GM19324 (cell line): ENCODE results near the gene SLCO2A1.

Experiments
- ATAC-seq: cut with Tn5 transposase; IDR thresholded peaks from one replicate; pipeline ENCODE4 v1.9.1; 2021; ENCODE audit warnings: mild to moderate bottlenecking, moderate library complexity; ENCODE audit not compliant: unreplicated experiment, low FRiP score

SLCO2A1 gene

DNA sequence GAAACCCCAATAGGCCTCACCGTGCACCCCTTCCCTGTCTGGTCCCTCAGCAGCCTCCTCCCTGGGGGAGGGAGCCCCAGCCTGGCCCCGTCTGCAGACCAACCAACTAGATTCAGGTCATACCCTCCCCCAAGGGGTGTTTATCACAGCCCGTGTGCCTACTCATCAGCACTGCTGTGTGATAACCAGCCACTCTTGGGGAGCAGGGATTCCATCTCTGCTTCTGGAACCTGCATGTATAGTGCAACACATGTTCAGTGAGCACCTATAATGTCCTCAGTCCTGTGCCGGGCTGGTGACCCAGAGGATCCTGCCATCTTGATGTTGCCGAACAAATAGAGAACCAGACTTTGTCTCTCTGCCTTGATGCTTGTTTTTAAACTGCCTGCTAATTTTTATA lies 6.6 kb upstream of the SLCO2A1 start:
- no peak for ATAC-seq

DNA sequence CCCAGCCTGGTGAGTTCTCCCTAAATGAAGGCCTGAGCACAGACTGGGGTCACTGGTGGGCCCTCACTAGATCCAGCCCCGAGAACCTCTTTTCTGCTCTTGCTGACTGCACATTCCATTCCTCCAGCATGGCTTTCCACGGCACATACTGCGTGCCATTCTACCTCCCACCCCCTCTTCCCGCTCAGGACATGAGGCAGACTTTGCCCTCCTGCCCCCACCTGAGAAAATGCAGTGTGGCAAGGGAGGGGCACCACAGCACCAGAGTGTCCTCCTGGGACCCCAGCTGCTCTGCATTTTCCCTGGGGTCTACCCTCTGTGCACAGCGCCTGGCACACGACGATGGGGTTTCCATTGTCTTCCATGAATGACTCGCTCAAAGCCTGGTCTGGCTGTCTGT lies 6.1 kb upstream of the SLCO2A1 start:
- ATAC-seq: no peak

DNA sequence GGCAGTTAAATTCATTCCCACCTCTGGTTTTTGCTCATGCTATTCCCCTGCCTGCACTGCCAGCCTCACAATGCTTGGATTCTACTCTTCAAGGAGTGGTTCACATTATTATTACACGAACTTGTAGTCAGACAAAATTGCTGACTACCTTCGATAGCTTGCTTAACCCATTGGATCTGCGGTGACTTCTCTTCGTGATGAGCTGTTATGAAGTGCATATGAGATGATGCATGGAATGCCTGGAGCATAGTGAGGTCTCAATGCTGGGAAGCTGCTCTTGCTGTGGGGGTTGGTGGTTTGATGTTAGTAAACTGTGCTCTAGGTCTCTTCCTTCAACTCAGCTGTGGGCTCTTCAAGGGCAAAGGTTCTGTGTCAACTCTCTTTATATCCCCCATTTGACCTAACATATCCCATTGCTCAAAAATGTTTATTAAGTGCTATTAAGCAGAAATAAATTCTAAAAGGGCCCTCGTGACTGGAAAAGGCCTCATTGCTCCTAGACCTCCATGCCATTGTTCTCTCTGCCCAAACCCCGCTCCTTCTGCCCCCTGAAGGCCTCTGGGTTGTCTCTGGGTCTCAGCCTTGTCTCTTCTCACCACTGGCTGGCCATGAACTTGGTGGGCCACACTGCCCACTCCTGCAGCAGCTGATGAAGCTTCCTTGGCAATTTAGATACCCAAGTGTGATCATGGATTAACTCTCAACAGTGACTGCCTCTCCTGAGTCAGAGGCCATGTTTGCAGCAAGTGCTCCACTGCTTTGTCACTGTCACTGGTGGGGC lies 4.5 kb upstream of the SLCO2A1 start:
- ATAC-seq: no peak

DNA sequence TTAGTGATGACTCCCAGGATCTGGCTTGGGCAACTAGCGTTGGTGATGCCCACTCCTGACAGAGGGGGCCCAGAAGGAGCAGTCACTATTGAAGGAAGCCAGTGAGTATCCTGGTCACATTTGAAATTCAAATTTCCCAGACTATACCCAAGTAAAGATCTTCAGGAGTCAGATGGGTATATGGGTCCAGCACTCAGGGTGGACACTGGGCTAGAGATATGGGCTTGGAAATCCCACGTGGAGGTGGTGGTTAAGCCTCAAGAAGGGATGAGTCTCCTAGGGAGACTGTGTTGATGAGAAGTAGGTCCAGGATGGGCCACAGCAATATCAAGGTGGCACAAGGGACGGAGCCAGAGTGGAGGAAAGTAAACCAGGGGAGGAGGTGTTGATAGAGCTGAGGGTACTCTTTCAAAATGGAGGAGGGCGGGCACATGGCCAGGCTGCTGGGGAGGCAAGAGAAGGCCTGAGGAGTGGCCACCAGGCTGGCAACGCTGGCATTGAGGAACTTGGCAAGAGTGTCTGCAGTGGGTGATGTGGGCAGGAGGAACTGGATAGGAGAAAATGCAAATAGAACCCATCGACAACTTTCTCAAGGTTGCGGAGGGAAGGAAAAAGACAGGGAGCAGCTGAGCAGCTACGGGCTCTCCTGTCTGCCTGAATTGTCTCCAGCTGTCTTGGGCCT lies 3.7 kb upstream of the SLCO2A1 start:
- ATAC-seq: no peak

DNA sequence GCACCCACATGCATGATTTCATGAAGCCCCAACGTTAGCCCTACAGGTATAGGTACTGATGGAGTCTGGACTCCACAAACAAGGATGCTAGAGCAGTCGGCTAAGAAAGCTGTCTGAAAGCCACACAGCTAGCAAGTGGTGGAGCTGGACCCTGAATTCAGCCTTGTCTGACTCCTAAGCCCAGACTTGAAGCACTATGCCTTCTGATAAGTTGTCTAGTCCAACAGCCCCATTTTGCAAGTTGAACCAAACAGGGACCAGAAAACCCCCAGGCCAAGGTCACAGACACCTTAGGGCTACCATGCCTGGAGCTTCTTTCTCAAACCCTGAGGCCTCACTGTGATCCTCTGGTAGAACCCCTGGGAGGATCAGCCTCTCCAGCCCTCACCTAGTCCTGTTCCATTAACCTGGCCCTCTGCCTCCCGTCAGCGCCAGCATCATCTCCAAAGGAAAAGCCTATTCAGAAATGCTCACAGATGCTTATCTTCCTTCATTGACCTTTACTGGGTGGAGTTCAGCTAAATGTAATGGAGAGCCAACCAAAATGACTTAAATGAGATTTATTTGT lies 1.7 kb upstream of the SLCO2A1 start:
- no peak for ATAC-seq

DNA sequence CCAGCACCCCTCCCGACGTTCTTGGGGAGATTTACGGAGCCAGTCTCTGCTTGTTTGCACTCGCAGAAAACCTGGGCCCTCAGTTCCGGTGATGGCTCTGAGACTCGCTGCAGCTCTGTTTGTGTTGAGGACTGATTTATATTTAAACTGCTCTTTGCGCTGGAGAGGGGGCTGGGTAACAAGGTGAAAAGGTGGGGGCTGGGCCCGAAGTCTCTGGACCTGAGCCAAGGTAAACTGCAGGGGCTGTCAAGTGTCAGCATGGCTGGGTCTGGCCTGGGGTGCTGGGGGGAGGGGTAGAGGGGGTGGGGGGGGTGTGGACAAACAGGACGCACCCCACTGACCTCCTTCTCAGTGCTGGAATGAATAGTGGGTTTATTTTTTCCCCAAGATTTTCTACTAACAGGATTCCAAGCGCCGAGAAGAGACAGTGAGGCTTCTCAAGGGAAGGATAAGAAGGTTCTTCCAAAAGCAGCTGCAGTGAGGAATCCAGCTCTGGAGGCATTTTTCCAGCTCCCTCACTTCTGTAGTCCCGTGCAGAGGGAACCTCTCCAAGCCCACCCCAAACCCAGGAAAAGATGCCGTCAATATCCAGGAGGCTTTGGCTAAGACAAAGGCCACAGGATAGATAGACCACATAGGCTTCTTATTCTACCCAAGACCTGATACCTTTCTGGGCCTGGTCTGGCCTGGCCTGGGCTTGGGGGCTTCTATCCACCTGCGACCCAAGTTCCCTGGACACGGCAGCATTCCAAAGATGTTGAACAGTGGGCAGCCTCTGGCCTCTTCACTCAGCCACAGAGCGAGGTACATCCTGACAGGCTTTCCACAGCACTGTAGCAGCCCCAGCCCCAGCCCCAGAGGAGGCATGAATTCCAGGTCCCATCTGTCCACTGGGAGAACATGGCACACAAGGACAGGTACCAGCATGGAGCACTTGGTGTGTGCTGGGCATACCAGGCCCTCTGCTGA lies 938 bp upstream of the SLCO2A1 start:
- no peak for ATAC-seq

DNA sequence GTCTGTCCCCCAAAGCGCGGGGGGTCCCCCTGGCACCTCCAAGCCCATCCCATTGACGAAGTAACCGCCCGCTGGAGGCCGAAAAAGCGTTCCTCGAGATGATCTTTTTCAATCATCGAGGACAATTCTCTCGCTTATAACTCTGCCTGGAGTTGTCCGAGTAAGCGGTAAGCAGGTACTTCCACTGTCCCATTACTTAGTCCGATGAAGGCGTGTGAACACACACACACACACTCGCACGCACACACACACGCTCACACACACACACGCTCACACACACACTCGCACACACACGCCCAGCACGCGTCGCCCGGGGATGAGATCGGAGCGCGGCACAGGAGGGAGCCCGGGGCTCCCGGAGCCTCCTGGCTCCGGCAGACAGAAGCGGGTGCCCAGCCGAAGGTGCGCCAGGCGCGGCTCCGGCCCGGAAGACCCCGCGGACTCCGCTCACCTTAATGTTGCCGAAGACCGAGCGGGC lies 430 bp downstream of the SLCO2A1 start:
- ATAC-seq: no peak

DNA sequence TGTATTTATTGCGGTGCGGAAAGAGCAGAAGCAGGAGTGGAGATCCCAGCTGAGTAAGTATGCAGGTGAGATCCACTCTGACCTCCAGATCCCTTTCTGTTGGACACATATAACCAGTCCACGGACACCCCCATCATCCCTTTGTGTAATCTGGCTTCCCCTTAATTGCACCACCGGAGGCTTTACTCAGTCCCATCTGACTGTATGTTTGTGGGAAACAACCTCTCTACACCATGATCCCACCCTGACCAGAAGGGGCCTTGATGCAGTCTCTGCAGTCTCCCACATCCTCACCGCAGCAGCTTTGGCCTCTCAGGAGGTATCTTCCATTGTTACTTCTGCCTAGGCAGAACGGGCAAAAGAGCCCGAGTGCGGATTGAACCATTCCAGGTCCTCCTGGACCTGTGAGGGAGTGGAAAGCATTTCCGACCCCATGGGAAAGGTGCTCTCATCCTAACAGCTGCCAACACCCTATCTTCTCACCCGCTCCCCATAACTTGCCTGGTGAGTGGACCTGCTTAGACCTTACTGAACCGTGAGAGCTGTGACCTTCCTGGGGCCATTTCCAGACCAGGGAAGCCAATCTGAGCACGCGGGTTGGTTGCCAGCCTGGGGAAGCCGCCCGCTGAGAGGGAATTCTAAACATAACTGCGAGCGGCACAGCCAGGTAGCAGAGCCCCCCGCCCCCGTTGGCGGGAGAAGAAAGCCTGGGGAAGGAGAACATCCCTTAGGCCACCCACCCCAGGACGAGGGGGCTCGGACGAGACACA lies 1.1 kb downstream of the SLCO2A1 start:
- ATAC-seq: no peak

DNA sequence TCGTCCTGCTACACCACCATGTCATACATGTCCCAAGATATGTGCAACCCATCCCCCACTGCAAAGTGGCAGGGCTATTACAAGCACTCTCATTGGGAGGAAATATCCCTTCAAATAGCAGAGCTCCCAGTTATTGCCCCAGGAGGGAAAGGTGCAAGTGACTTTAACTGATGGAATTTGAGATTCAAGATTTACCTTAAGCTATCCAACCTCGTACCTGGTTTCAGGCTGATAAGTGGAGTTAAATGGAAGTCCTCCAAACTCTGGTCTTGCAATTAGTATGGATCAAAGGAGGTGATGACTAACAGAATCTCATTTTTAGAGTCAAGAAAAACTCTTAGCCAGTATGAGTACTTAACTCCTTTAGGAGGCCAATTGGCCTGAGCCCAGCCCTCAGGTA lies 2.1 kb downstream of the SLCO2A1 start:
- no peak for ATAC-seq

DNA sequence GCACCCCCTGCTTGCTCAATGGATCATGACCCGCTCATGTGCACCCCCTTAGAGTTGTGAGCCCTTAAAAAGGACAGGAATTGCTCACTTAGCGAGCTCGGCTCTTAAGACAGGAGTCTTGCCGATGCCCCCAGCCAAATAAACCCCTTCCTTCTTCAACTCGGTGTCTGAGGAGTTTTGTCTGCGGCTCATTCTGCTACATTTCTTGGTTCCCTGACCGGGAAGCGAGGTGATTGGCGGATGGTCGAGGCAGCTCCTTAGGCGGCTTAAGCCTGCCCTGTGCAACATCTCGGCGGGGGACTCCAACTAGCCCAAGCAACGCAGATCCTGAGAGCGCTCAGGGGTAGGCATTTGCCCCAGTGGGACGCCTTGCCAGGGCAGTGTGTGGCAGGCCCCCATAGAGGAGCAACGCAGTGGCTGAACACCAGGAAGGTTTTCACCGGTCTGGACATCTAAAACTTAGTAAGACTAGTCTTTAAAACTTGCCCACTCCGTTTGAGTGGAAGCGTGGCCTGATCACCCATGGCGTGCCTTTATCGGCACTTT lies 9.5 kb downstream of the SLCO2A1 start:
- ATAC-seq: no peak

DNA sequence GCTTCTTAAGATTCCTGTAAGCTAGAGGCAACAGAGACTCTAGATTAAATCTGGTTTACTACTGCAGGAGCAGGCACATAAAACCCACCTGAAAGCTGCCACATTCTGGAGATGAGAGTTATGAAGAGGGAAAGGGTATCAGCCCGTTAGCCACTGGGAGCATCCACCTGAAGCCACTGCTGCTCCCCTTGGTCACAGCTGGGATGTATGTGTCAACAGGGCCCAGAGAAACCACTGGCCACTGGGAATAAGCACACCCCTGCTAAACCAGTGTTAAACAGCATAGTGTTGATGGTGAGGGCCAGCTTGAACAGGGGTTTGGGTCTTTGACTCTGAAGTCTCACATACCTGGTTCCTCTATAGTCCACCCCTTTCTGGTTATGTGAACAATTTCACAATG lies 10.9 kb downstream of the SLCO2A1 start:
- ATAC-seq: no peak

DNA sequence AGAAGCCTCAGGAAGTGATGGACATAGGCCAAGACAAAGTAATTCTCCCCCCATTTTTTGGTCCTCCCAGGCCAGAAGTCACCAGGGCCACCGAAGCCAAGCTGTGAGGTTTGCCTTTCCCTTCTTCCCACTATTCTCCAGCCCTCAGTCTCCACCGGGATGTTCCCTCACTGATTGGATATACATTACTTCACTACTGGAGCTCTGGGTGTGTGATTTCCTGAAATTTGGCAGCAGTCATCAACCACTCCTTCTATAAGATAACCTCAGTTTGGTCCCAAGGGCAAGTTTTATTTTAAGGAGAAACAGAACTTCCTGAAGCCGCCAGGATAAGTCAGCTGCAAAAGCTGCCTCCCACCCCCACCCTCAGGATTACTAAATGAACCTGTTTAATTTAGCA lies 11.3 kb downstream of the SLCO2A1 start:
- ATAC-seq: no peak

DNA sequence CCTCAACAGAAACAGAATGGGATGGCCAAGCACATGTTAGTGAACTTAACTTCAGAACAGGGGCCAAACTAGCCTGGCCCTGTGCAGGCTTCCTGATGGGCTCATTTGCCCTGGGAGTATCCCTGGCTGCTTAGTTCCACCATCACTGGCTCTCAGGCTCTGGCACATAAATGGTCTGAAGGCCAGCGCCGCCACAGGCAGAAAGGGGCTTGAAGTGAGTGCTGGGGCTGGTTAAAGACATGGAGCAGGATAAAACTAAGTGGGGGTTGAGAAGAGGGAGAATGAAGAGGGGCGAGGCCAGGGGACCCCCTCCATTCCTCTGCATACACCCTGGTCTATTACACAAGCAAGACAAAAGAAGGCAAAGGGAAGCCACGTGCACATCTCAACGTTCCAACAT lies 12.2 kb downstream of the SLCO2A1 start:
- no peak for ATAC-seq

DNA sequence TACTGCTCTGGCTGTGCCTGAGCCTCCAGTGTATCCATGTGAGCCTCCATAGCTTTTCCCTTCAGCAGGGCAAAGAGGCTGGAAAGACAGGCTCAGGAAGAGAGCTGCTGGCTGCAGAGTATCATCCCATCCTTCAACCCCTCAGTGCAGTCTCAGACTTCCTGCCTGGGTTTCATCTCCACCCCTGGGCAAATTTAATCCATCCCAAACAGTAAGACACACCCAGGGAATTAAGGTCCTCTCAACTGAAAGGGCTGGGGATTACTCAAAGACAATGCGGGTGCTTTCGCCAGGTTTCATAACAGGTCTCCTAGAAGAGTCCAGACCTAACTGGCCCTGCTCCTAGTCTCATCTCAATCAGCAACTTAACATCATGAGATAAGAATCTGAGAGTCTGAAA lies 15.5 kb downstream of the SLCO2A1 start:
- ATAC-seq: no peak

DNA sequence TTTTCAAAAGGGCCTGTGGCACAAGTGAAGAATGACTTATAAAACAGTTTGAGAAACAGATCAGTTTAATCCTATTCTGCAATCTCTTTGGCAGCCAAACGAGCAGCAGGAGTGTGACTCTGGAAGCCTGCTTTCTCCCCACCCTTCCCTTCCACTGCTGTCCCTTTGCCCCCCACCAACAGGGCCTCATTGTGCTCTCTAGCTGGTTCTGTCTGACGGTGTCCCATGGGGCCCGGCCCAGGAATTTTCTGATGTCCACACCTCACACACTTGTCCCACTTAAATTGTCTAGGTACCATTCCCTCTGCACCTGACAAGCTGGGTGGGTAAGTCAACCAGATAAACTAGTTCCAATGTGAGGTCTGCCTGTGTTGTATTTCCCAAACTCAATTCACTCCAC lies 16.4 kb downstream of the SLCO2A1 start:
- ATAC-seq: no peak

DNA sequence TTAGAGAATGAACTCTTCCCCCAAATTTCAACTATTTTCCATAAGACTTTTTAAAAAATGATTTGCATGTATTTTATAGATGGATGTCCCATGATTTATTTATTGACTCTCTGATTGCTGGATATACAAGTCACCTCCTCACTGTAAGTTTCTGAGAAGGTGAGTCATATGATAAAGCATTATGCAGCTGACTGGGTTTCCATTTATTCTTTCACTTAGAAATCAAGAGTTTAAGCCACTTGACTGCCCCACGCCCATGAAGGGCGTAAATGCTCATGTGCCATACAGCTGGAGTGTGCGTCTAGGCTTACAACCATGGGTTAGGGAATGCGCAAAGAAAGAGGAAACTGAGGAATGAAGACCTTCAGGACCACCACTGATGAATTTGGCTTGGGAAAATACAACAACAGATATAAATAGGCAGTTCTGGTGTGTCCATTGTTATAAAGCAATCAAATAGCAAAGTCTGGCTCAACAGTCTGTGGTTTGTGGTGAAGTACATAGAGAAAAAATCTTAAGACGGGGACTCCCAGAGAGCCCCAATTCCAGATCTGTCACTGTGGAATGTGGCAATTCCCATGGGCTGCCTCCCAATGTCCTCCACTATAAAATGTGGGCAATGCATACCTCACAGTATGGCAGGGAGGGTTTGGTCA lies 20.3 kb downstream of the SLCO2A1 start:
- ATAC-seq: no peak

DNA sequence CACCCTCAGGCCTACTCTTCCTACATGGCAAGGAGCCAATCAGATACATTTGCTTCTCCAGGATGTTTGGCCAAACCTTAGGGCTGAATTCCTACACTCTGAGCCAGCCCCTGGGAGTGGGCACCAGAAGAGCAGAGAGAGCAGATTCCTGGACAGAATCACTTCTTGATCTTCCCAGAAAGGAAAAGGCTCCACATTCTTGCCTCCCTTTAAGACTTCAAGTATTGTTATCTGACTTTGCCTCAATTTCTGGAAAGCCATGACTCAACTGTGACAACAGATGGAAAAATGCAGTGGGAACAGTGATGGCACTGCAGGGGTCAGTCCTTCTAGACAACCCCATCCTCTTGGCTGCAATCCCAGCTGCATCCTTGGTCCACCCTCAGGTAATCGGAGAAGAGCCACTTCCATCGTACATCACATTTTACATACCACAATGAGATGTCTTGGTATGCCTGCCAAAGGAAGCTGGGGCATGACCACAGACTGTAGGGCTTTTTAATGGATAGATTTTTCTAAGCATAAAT lies 21.0 kb downstream of the SLCO2A1 start:
- ATAC-seq: no peak

DNA sequence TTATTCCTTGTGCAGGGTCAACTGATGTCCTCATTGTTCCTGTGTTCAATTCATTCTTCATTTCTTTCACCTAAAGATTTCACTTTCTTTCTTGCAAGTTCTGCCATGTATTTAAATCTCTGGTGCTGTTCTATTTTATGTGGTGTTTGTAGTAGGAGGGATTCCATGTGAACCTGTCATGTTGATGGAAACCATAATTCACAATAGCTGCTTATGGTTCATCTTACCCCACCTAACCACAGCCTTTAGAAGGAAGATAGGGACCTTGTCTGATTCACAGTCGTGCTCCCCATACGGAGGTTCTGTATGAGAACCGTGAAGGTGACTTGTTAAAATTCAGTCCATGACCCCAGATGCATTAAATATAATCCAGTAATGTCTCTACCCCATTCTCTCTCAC lies 21.9 kb downstream of the SLCO2A1 start:
- no peak for ATAC-seq

DNA sequence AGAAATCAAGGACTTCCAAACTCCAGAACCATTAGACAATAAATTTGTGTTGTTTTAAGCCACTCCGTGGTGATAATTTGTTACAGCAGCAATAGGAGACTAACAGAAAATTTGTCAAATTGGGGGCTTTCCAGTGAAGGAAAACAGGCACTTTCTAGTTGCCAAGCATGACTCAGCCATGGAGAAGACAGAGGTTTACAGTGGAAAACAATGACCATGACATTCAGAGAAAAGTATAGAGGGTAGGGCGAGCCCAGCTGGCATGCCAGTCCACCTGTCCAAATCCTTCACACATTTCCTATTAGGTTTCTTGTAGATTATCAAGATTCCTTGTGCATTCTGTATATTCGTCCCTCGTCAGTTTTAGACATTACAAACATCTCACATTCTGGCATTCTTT lies 24.9 kb downstream of the SLCO2A1 start:
- no peak for ATAC-seq
